ENCODE measurements around the gene PLCH2. TPM values are rescaled to one million over a fixed set of nuclear protein-coding genes. Genes with fewer than 3 reads are reported as not detected.

Gene PLCH2
- total and polyA plus RNA-seq, 4 donors = 0.33 to 1.3 (median 1.0) TPM; not detected in 1

DNA sequence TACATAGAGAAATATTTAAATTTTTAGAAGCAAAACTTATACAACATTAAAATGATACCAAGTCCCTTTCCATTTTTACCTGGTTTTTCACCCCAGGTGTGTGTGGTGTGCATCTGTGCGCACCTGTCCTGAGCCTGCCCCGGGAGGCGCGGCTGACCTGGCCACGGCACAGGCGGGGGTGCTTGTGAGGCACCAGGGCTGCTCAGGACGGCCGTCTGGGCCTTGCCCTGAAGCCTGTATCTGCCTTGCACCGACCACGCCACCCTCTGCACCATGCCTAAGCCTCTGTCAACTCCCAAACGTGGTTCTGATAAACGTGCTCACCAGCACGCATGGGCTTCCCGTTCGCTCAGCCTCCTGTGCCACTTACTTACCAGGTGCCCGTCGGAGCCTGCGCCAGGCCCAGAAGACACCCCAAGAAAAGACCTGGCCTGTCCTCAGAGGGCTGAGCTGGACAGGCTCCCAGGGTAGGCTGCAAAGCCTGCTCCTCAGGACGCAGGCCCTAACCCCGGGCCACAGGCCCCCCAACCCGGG, 29.4 kb downstream of the PLCH2 start:
- Histone ChIP-seq H3K27ac (ENCODE audit: low read depth in 1 of 2, low read length in 2 of 2) (no peak overlapping the region), H3K9ac (ENCODE audit: low read depth in 1 of 2, low read length in 2 of 2) (no peak overlapping the region), H3K36me3 (ENCODE audit: control insufficient read depth in 4 of 4, insufficient read depth in 3 of 4, low read depth in 1 of 4, low read length in 3 of 4) (peaks cover 7 to 26% (median 13%) of the 10 kb centered on the region in 4 donors), H3K27me3 (ENCODE audit: control insufficient read depth in 4 of 4, insufficient read depth in 4 of 4, low read length in 3 of 4) (no peaks in the 10 kb centered on the region), H3K9me3 (ENCODE audit: control insufficient read depth in 4 of 4, low read length in 3 of 4) (no peaks in the 10 kb centered on the region), H3K4me1 (ENCODE audit: control insufficient read depth in 4 of 4, insufficient read depth in 4 of 4, low read length in 3 of 4) (peaks cover 0 to 23% (median 15%) of the 10 kb centered on the region in 4 donors), H3K4me3 (ENCODE audit: low read depth in 1 of 3, low read length in 3 of 3) (no peak overlapping the region)
- 60% methylated on average over 21 of the region's 21 CpGs for WGBS
- no peak for TF ChIP-seq JUND (IDR thresholded peaks at IDR 0.05)
- no peak for TF ChIP-seq FOXA2 (IDR thresholded peaks at IDR 0.05)
- no peak for TF ChIP-seq HNF4A (conservative IDR thresholded peaks at IDR 0.05)
- no peak for DNase-seq (ENCODE audit: low spot score)

DNA sequence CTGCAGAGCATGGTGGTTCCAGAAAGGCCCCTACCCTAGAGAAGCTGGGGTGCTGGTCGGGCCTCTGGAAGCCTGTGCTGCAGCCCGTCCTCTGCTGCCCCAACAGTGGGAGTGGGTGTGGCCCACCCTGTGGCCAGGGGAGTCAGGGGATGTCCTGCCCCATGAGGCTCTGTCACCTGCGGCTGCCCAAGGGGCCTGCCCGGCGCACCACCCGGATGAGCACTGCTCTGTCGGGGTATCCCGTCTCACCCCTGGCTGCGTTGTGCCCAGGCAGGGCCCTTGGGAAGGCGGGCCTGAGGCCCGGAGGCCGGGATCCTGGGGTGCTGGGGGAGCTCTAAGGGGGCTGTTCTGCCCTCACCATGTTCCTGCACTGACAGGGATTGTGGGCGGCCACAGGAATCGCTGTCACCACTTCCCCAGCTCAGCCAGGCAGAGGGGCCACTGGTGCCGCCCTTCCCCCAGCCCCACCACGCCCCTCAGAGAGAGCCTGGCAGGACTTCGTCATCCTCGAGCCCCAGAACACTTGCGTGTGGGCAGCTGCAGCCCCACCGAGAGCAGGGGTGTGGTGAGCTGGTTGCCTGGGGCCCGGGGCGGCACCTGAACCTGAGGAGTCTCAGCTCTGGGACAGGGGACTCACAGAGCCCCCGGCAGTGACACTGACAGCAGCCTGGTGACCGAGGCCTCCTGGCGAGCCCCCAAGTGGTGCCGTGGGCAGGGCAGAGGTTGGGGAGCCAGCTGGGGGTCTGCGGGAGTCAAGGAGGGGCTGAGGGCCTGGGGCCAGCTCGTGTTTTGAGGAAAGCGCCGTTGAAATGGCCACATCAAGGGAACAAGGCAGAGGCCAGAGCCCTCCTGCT, 30.1 kb downstream of the PLCH2 start:
- H3K4me3 ChIP-seq (ENCODE audit: low read depth in 1 of 3, low read length in 3 of 3) = no peak overlapping the region
- no peak overlapping the region for H3K9ac ChIP-seq (ENCODE audit: low read depth in 1 of 2, low read length in 2 of 2)
- H3K4me1 ChIP-seq (ENCODE audit: control insufficient read depth in 4 of 4, insufficient read depth in 4 of 4, low read length in 3 of 4) = peaks cover 0 to 24% (median 16%) of the 10 kb centered on the region in 4 donors
- TF ChIP-seq RAD21 (IDR thresholded peaks at IDR 0.05) (no peak), GABPA (IDR thresholded peaks at IDR 0.05 in 1 of 2, conservative IDR thresholded peaks at IDR 0.05 in 1 of 2) (no peak), HNF4A (conservative IDR thresholded peaks at IDR 0.05) (no peak), SP1 (IDR thresholded peaks at IDR 0.05) (no peak), FOXA1 (IDR thresholded peaks at IDR 0.05) (no peak)
- TF ChIP-seq, protein P1, sequence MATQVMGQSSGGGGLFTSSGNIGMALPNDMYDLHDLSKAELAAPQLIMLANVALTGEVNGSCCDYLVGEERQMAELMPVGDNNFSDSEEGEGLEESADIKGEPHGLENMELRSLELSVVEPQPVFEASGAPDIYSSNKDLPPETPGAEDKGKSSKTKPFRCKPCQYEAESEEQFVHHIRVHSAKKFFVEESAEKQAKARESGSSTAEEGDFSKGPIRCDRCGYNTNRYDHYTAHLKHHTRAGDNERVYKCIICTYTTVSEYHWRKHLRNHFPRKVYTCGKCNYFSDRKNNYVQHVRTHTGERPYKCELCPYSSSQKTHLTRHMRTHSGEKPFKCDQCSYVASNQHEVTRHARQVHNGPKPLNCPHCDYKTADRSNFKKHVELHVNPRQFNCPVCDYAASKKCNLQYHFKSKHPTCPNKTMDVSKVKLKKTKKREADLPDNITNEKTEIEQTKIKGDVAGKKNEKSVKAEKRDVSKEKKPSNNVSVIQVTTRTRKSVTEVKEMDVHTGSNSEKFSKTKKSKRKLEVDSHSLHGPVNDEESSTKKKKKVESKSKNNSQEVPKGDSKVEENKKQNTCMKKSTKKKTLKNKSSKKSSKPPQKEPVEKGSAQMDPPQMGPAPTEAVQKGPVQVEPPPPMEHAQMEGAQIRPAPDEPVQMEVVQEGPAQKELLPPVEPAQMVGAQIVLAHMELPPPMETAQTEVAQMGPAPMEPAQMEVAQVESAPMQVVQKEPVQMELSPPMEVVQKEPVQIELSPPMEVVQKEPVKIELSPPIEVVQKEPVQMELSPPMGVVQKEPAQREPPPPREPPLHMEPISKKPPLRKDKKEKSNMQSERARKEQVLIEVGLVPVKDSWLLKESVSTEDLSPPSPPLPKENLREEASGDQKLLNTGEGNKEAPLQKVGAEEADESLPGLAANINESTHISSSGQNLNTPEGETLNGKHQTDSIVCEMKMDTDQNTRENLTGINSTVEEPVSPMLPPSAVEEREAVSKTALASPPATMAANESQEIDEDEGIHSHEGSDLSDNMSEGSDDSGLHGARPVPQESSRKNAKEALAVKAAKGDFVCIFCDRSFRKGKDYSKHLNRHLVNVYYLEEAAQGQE (IDR thresholded peaks at IDR 0.05) = no peak
- TF ChIP-seq, protein P2, sequence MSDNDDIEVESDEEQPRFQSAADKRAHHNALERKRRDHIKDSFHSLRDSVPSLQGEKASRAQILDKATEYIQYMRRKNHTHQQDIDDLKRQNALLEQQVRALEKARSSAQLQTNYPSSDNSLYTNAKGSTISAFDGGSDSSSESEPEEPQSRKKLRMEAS (IDR thresholded peaks at IDR 0.05) = no peak
- TF ChIP-seq, protein P3, sequence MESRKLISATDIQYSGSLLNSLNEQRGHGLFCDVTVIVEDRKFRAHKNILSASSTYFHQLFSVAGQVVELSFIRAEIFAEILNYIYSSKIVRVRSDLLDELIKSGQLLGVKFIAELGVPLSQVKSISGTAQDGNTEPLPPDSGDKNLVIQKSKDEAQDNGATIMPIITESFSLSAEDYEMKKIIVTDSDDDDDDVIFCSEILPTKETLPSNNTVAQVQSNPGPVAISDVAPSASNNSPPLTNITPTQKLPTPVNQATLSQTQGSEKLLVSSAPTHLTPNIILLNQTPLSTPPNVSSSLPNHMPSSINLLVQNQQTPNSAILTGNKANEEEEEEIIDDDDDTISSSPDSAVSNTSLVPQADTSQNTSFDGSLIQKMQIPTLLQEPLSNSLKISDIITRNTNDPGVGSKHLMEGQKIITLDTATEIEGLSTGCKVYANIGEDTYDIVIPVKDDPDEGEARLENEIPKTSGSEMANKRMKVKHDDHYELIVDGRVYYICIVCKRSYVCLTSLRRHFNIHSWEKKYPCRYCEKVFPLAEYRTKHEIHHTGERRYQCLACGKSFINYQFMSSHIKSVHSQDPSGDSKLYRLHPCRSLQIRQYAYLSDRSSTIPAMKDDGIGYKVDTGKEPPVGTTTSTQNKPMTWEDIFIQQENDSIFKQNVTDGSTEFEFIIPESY (IDR thresholded peaks at IDR 0.05) = no peak
- TF ChIP-seq, protein P4, sequence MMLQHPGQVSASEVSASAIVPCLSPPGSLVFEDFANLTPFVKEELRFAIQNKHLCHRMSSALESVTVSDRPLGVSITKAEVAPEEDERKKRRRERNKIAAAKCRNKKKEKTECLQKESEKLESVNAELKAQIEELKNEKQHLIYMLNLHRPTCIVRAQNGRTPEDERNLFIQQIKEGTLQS (IDR thresholded peaks at IDR 0.05) = no peak
- no peaks in the 10 kb centered on the region for H3K9me3 ChIP-seq (ENCODE audit: control insufficient read depth in 4 of 4, low read length in 3 of 4)
- no peak overlapping the region for H3K27ac ChIP-seq (ENCODE audit: low read depth in 1 of 2, low read length in 2 of 2)
- 71% methylated on average over 30 of the region's 30 CpGs for WGBS
- DNase-seq (ENCODE audit: low spot score) = no peak
- no peaks in the 10 kb centered on the region for H3K27me3 ChIP-seq (ENCODE audit: control insufficient read depth in 4 of 4, insufficient read depth in 4 of 4, low read length in 3 of 4)
- peaks cover 8 to 33% (median 16%) of the 10 kb centered on the region in 4 donors for H3K36me3 ChIP-seq (ENCODE audit: control insufficient read depth in 4 of 4, insufficient read depth in 3 of 4, low read depth in 1 of 4, low read length in 3 of 4)

All from liver (tissue), 9 donors.